ENCODE measurements around the gene NPHS1. TPM values are rescaled to one million over a fixed set of nuclear protein-coding genes. Genes with fewer than 3 reads are reported as not detected.

NPHS1 gene
- total RNA-seq, 4 donors from 2014 or later: 0.48 to 1.5 TPM; not detected in 2

- no peak for ATAC-seq (ENCODE audit: low FRiP score)
- no peak for DNase-seq (ENCODE audit: low spot score)
- no peak for TF ChIP-seq CTCF (IDR thresholded peaks at IDR 0.05)
Observed at GRCh38 chr19:35824150-35824549, 28.2 kb downstream of the NPHS1 start.

DNA sequence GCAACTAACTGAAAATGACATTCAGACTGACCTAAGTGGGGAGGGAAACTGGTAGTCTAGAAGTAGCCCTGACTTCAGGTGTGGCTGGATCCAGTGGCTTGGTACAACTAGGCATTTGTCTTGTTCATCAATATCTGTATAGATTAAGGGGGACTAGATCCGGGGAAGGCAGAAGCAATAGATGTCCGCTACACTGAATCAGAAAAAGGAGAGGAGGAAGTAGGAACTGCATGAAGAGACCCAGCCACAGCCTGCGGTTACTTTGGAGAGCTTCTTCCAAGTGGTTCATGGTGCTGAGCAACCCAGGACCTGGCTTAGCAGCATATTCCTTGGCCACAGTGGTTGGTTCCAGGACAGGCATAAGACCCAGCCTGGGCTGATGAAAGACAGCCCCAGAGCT, 29.7 kb downstream of the NPHS1 start:
- no peak for TF ChIP-seq CTCF (IDR thresholded peaks at IDR 0.05)
- ATAC-seq (ENCODE audit: low FRiP score) (no peak), DNase-seq (ENCODE audit: low spot score) (no peak)

GRCh38 chr19:35818445-35818844, 33.9 kb downstream of the NPHS1 start:
- DNase-seq (ENCODE audit: low spot score) (no peak), ATAC-seq (ENCODE audit: low FRiP score) (no peak)
- TF ChIP-seq CTCF (IDR thresholded peaks at IDR 0.05): no peak

- no peak for TF ChIP-seq CTCF (IDR thresholded peaks at IDR 0.05)
- no peak for DNase-seq (ENCODE audit: low spot score)
- ATAC-seq (ENCODE audit: low FRiP score): no peak
Observed at GRCh38 chr19:35816846-35817245, 35.5 kb downstream of the NPHS1 start.

GRCh38 chr19:35816262-35816661, 36.0 kb downstream of the NPHS1 start:
- DNase-seq (ENCODE audit: low spot score) (no peak), ATAC-seq (ENCODE audit: low FRiP score) (no peak)
- TF ChIP-seq CTCF (IDR thresholded peaks at IDR 0.05): no peak

DNA sequence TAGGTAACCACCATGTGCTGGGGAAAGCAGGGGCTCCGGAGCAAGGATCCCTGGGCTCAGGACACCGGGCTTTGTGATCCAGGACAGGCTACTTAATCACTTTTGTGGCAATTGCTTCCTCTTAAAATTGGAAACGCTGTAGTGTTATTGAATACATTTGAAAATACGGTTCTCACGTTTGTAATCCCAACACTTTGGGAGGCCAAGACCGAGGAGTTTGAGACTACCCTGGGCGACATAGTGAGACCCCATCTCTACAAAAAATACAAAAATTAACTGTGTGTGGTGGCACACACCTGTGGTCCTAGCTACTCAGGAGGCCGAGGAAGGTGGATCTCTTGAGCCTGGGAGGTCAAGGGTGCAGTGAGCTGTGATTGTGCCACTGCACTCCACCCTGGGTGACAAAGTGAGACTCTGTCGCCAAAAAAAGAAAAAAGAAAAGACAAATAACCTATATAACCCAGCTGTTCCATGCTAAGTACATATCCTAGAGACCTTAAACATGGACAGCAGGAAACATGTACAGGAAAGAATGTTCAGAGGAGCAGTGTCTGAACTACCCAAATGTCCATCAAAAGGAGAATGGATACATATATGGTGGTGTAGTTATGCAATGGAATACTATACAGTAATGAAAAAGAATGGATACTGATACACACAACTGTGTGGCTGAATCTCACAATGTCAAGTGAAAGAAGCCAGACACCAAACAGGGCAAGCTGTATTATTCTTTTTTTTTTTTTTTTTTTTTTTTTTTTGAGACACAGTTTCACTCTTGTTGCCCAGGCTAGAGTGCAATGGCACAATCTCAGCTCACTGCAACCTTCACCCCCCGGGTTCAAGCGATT, 39.0 kb downstream of the NPHS1 start:
- DNase-seq (ENCODE audit: low spot score) (no peak), ATAC-seq (ENCODE audit: low FRiP score) (no peak)
- no peak for TF ChIP-seq CTCF (IDR thresholded peaks at IDR 0.05)
